Neural cell (in vitro differentiated cells): ENCODE data around the gene ZNF331. TPM values are rescaled to one million over a fixed set of nuclear protein-coding genes. Genes with fewer than 3 reads are reported as not detected.

ENCODE experiments used
- H2AFZ ChIP-seq: fragments of 200-600, 300-800 bp; sonication (generic), shearing (Covaris generic); 2 replicates; pipeline ENCODE4 v1.6.0; 2014; ENCODE audit warnings: low read depth, mild to moderate bottlenecking, antibody characterized with exemption, low read length, moderate library complexity
- H3F3A ChIP-seq: fragments of 200-600 bp; shearing (Covaris generic); 2 replicates; pipeline ENCODE4 v1.6.1; 2016; ENCODE audit warnings: mild to moderate bottlenecking, moderate library complexity, mixed read lengths, antibody characterized with exemption, low read length; ENCODE audit not compliant: insufficient read depth, poor library complexity, severe bottlenecking
- H3K27ac ChIP-seq: fragments of 200-600, 300-800 bp; sonication (generic), shearing (Covaris generic); 2 replicates; pipeline ENCODE4 v1.5.1; 2014; ENCODE audit warnings: mild to moderate bottlenecking, low read length, moderate library complexity
- H3K27me3 ChIP-seq: fragments of 300-800, 200-600 bp; sonication (generic), shearing (Covaris generic); 2 replicates; pipeline ENCODE4 v1.6.0; 2014; ENCODE audit warnings: mild to moderate bottlenecking, low read depth, low read length, moderate library complexity; ENCODE audit not compliant: insufficient read depth
- H3K36me3 ChIP-seq: fragments of 300-800, 200-600 bp; sonication (generic), shearing (Covaris generic); 2 replicates; pipeline ENCODE4 v1.5.1; 2014; ENCODE audit warnings: mild to moderate bottlenecking, antibody characterized with exemption, low read length, moderate library complexity; ENCODE audit not compliant: insufficient read depth
- H3K4me2 ChIP-seq: fragments of 300-800, 200-600 bp; sonication (generic), shearing (Covaris generic); 2 replicates; pipeline ENCODE4 v1.6.0; 2014; ENCODE audit warnings: mild to moderate bottlenecking, low read length
- H3K4me3 ChIP-seq: fragments of 300-800, 200-600 bp; sonication (generic), shearing (Covaris generic); 2 replicates; pipeline ENCODE4 v1.5.1; 2014; ENCODE audit warnings: mild to moderate bottlenecking, low read length, moderate library complexity
- H3K79me2 ChIP-seq: fragments of 200-600 bp; shearing (Covaris generic); replicated peaks from 2 replicates; pipeline ENCODE4 v1.6.0; 2014; ENCODE audit warnings: mild to moderate bottlenecking, low read length, moderate library complexity; ENCODE audit not compliant: insufficient read depth
- H3K9ac ChIP-seq: fragments of 300-800, 200-600 bp; sonication (generic), shearing (Covaris generic); 2 replicates; pipeline ENCODE4 v1.6.1; 2016; ENCODE audit warnings: mild to moderate bottlenecking, low read length, mixed read lengths
- H3K9me2 ChIP-seq: fragments of 200-600 bp; shearing (Covaris generic); 2 replicates; pipeline ENCODE4 v1.6.1; 2016; ENCODE audit warnings: mild to moderate bottlenecking, low read length, mixed read lengths; ENCODE audit not compliant: insufficient read depth
- H3K9me3 ChIP-seq: fragments of 200-600, 300-800 bp; sonication (generic), shearing (Covaris generic); 2 replicates; pipeline ENCODE4 v1.6.1; 2016; ENCODE audit warnings: mild to moderate bottlenecking, mixed run types, low read length, moderate library complexity, mixed read lengths
- H4K20me1 ChIP-seq: fragments of 200-600 bp; shearing (Covaris generic); 2 replicates; pipeline ENCODE4 v1.6.1; 2016; ENCODE audit warnings: mild to moderate bottlenecking, mixed run types; ENCODE audit not compliant: insufficient read depth
- EP300 ChIP-seq: fragments of 450-650 bp; conservative IDR thresholded peaks from 2 replicates; pipeline ENCODE4 v1.6.1; 2014; ENCODE audit warnings: antibody characterized with exemption, mild to moderate bottlenecking, moderate library complexity; ENCODE audit not compliant: poor library complexity, severe bottlenecking
- EZH2 ChIP-seq: fragments of 200-600, 300-800 bp; shearing (Covaris generic), sonication (generic); IDR thresholded peaks from 2 replicates; pipeline ENCODE4 v1.6.1; 2014; ENCODE audit warnings: antibody characterized with exemption, low read length, borderline replicate concordance, mild to moderate bottlenecking; ENCODE audit not compliant: insufficient read depth, poor library complexity, severe bottlenecking
- MXI1 ChIP-seq: fragments of 450-650 bp; conservative IDR thresholded peaks from 2 replicates; pipeline ENCODE4 v1.6.1; 2014; ENCODE audit warnings: antibody characterized with exemption, mild to moderate bottlenecking; ENCODE audit not compliant: poor library complexity, severe bottlenecking
- POLR2AphosphoS5 ChIP-seq: IDR thresholded peaks from 2 replicates; pipeline ENCODE4 v1.6.1; 2012
- RAD21 ChIP-seq: fragments of 450-650 bp; conservative IDR thresholded peaks from 2 replicates; pipeline ENCODE4 v1.6.1; 2014; ENCODE audit warnings: antibody characterized with exemption, mild to moderate bottlenecking, moderate library complexity
- SMC3 ChIP-seq: fragments of 450-650 bp; conservative IDR thresholded peaks from 2 replicates; pipeline ENCODE4 v1.6.1; 2014; ENCODE audit warnings: antibody characterized with exemption, mild to moderate bottlenecking, moderate library complexity; ENCODE audit not compliant: poor library complexity
- TAF1 ChIP-seq: IDR thresholded peaks from 2 replicates; pipeline ENCODE4 v1.6.1; 2012; ENCODE audit warnings: low read depth
- polyA plus RNA-seq: library from polyadenylated mRNA; depleted of rRNA; stranded (reverse); fragments of >200 nt; gene quantifications from 2 replicates; pipeline ENCODE4 v1.2.3, GENCODE V29; 2014
- TF ChIP-seq, protein P1 (sequence below): IDR thresholded peaks from 2 replicates; pipeline ENCODE4 v1.6.1; 2012; ENCODE audit warnings: borderline replicate concordance
- TF ChIP-seq, protein P2 (sequence below): fragments of 450-650 bp; IDR thresholded peaks from 2 replicates; pipeline ENCODE4 v1.5.1; 2014; ENCODE audit warnings: antibody characterized with exemption, mild to moderate bottlenecking, moderate library complexity; ENCODE audit not compliant: poor library complexity, severe bottlenecking

ZNF331 gene
- polyA plus RNA-seq, 1 donor from 2014 or later: 10.7 TPM

- Histone ChIP-seq H3K9me3 (no peaks in the 10 kb centered on the region), H4K20me1 (no peaks in the 10 kb centered on the region), H3K9ac (no peak overlapping the region), H3K27ac (no peak overlapping the region), H3K4me2 (no peak overlapping the region), H3K79me2 (no peaks in the 10 kb centered on the region), H2AFZ (no peak overlapping the region), H3K36me3 (no peaks in the 10 kb centered on the region), H3K9me2 (no peaks in the 10 kb centered on the region), H3F3A (no peaks in the 10 kb centered on the region), H3K4me3 (no peak overlapping the region), H3K27me3 (no peaks in the 10 kb centered on the region)
- TF ChIP-seq, protein P1, sequence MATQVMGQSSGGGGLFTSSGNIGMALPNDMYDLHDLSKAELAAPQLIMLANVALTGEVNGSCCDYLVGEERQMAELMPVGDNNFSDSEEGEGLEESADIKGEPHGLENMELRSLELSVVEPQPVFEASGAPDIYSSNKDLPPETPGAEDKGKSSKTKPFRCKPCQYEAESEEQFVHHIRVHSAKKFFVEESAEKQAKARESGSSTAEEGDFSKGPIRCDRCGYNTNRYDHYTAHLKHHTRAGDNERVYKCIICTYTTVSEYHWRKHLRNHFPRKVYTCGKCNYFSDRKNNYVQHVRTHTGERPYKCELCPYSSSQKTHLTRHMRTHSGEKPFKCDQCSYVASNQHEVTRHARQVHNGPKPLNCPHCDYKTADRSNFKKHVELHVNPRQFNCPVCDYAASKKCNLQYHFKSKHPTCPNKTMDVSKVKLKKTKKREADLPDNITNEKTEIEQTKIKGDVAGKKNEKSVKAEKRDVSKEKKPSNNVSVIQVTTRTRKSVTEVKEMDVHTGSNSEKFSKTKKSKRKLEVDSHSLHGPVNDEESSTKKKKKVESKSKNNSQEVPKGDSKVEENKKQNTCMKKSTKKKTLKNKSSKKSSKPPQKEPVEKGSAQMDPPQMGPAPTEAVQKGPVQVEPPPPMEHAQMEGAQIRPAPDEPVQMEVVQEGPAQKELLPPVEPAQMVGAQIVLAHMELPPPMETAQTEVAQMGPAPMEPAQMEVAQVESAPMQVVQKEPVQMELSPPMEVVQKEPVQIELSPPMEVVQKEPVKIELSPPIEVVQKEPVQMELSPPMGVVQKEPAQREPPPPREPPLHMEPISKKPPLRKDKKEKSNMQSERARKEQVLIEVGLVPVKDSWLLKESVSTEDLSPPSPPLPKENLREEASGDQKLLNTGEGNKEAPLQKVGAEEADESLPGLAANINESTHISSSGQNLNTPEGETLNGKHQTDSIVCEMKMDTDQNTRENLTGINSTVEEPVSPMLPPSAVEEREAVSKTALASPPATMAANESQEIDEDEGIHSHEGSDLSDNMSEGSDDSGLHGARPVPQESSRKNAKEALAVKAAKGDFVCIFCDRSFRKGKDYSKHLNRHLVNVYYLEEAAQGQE: no peak
- no peak for TF ChIP-seq POLR2AphosphoS5
- TF ChIP-seq RAD21: no peak
- TF ChIP-seq SMC3: no peak
- TF ChIP-seq EP300: no peak
- TF ChIP-seq, protein P2, sequence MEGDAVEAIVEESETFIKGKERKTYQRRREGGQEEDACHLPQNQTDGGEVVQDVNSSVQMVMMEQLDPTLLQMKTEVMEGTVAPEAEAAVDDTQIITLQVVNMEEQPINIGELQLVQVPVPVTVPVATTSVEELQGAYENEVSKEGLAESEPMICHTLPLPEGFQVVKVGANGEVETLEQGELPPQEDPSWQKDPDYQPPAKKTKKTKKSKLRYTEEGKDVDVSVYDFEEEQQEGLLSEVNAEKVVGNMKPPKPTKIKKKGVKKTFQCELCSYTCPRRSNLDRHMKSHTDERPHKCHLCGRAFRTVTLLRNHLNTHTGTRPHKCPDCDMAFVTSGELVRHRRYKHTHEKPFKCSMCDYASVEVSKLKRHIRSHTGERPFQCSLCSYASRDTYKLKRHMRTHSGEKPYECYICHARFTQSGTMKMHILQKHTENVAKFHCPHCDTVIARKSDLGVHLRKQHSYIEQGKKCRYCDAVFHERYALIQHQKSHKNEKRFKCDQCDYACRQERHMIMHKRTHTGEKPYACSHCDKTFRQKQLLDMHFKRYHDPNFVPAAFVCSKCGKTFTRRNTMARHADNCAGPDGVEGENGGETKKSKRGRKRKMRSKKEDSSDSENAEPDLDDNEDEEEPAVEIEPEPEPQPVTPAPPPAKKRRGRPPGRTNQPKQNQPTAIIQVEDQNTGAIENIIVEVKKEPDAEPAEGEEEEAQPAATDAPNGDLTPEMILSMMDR: no peak
- no peak for TF ChIP-seq TAF1
- TF ChIP-seq MXI1: no peak
- no peak for TF ChIP-seq EZH2
Observed at GRCh38 chr19:53598361-53598760, 60.4 kb downstream of the ZNF331 start.

DNA sequence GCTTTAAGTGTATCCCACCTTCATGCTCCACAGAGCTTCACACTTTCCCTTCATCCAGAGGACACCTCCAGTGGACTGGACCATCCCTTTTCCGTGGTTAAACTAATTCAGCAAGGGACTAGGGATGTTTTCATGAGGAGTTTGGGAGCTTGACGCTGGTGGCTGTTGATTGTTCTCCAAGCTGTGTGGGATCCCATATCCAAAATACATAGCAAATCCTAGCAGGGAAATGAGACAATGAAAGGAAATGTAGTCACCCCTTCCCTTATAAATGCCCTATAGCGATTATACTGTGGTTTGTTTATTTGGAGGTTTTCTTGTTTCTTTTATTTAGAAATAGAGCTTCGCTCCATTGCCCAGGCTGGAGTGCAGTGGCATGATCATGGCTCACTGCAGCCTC is 62.3 kb downstream of the ZNF331 start:
- TF ChIP-seq, protein P2: no peak
- no peak for TF ChIP-seq TAF1
- TF ChIP-seq RAD21: no peak
- no peak for TF ChIP-seq MXI1
- no peak for TF ChIP-seq EP300
- TF ChIP-seq, protein P1: no peak
- no peak for TF ChIP-seq SMC3
- TF ChIP-seq POLR2AphosphoS5: no peak
- TF ChIP-seq EZH2: no peak

More for the DNA sequence above, 62.3 kb downstream of the ZNF331 start:
- Histone ChIP-seq H3K27ac (no peak overlapping the region), H3K9me2 (no peaks in the 10 kb centered on the region), H3K4me2 (no peak overlapping the region), H3K79me2 (no peaks in the 10 kb centered on the region), H3K4me3 (no peak overlapping the region), H3K27me3 (no peaks in the 10 kb centered on the region), H2AFZ (no peak overlapping the region), H3K9ac (no peak overlapping the region), H3F3A (no peaks in the 10 kb centered on the region), H3K36me3 (no peaks in the 10 kb centered on the region), H4K20me1 (no peaks in the 10 kb centered on the region), H3K9me3 (no peaks in the 10 kb centered on the region)
